SU-DHL-6 (cell line): ENCODE measurements around the gene CTNNBIP1.

Source experiments
- H2AFZ ChIP-seq: fragments of 200-600 bp; sonication (generic); 2 replicates; pipeline ENCODE4 v1.6.1; 2014; ENCODE audit warnings: low read depth, mild to moderate bottlenecking, moderate library complexity, mixed read lengths, antibody characterized with exemption, low read length; ENCODE audit not compliant: severe bottlenecking
- H3F3A ChIP-seq: fragments of 200-600 bp; shearing (Covaris generic); 2 replicates; pipeline ENCODE4 v1.6.0; 2016; ENCODE audit warnings: antibody characterized with exemption, mild to moderate bottlenecking; ENCODE audit not compliant: insufficient read depth
- H3K27ac ChIP-seq: fragments of 200-600 bp; sonication (generic); 2 replicates; pipeline ENCODE4 v1.5.1; 2016; ENCODE audit warnings: low read depth, mild to moderate bottlenecking, low read length, moderate library complexity, mixed read lengths
- H3K27me3 ChIP-seq: fragments of 200-600 bp; sonication (generic), shearing (Covaris generic); 2 replicates; pipeline ENCODE4 v1.6.0; 2014; ENCODE audit warnings: mild to moderate bottlenecking, low read length
- H3K36me3 ChIP-seq: fragments of 200-600 bp; sonication (generic); 2 replicates; pipeline ENCODE4 v1.6.1; 2014; ENCODE audit warnings: mild to moderate bottlenecking, low read length, mixed read lengths
- H3K4me2 ChIP-seq: fragments of 300-600, 200-600 bp; shearing (Covaris generic), sonication (generic); 2 replicates; pipeline ENCODE4 v1.6.0; 2014; ENCODE audit warnings: low read length, low read depth, mild to moderate bottlenecking; ENCODE audit not compliant: poor library complexity, severe bottlenecking
- H3K4me3 ChIP-seq: fragments of 200-600 bp; sonication (generic); 2 replicates; pipeline ENCODE4 v1.5.1; 2014; ENCODE audit warnings: antibody characterized with exemption, low read length, mild to moderate bottlenecking, mixed read lengths; ENCODE audit not compliant: insufficient read depth, poor library complexity, severe bottlenecking
- H3K79me2 ChIP-seq: fragments of 200-600 bp; sonication (generic); 2 replicates; pipeline ENCODE4 v1.6.1; 2014; ENCODE audit warnings: mild to moderate bottlenecking, low read length, moderate library complexity; ENCODE audit not compliant: insufficient read depth
- H3K9ac ChIP-seq: fragments of 200-600 bp; sonication (generic); 2 replicates; pipeline ENCODE4 v1.7.0; 2014; ENCODE audit warnings: mild to moderate bottlenecking, low read length
- H3K9me2 ChIP-seq: fragments of 200-600 bp; sonication (generic); replicated peaks from 2 replicates; pipeline ENCODE4 v1.6.1; 2014; ENCODE audit warnings: low read length; ENCODE audit not compliant: insufficient read depth
- H3K9me3 ChIP-seq: fragments of 200-600 bp; sonication (generic); 2 replicates; pipeline ENCODE4 v1.6.1; 2014; ENCODE audit warnings: low read length, mixed read lengths; ENCODE audit not compliant: insufficient read depth
- H4K20me1 ChIP-seq: fragments of 200-600 bp; sonication (generic); 2 replicates; pipeline ENCODE4 v1.6.1; 2014; ENCODE audit warnings: low read depth, mild to moderate bottlenecking, antibody characterized with exemption, low read length, moderate library complexity, mixed read lengths
- CTCF ChIP-seq: fragments of 200-600 bp; sonication (generic); IDR thresholded peaks from one replicate; pipeline ENCODE4 v1.5.1; 2017; ENCODE audit warnings: antibody characterized with exemption, mild to moderate bottlenecking, low read length, moderate library complexity; ENCODE audit not compliant: insufficient read depth, poor library complexity, severe bottlenecking
- EZH2phosphoT487 ChIP-seq: fragments of 200-600 bp; sonication (generic), shearing (Covaris generic); conservative IDR thresholded peaks from 2 replicates; pipeline ENCODE4 v1.6.1; 2018; ENCODE audit warnings: mild to moderate bottlenecking, antibody characterized with exemption, low read length, moderate library complexity, mixed read lengths

The CTNNBIP1 gene

GRCh38 chr1:9872430-9873165 is 37.5 kb downstream of the CTNNBIP1 start:
- H3K9ac ChIP-seq: no peak overlapping the region
- no peaks in the 10 kb centered on the region for H3F3A ChIP-seq
- no peaks in the 10 kb centered on the region for H3K36me3 ChIP-seq
- no peaks in the 10 kb centered on the region for H3K9me3 ChIP-seq
- no peak overlapping the region for H3K4me3 ChIP-seq
- H3K4me2 ChIP-seq: no peak overlapping the region
- no peak overlapping the region for H3K27ac ChIP-seq
- no peak overlapping the region for H2AFZ ChIP-seq
- no peaks in the 10 kb centered on the region for H3K79me2 ChIP-seq
- H3K9me2 ChIP-seq: no peaks in the 10 kb centered on the region
- no peaks in the 10 kb centered on the region for H4K20me1 ChIP-seq
- no peaks in the 10 kb centered on the region for H3K27me3 ChIP-seq
- no peak for TF ChIP-seq CTCF
- TF ChIP-seq EZH2phosphoT487: no peak

- Histone ChIP-seq H3K9ac (no peak overlapping the region), H3K27ac (no peak overlapping the region), H2AFZ (no peak overlapping the region), H3K27me3 (no peaks in the 10 kb centered on the region), H3F3A (0 out of 2 replicates have a peak, but pooled peaks cover under 1% of the 10 kb centered on the region), H3K4me2 (no peak overlapping the region), H3K9me3 (no peaks in the 10 kb centered on the region), H3K4me3 (no peak overlapping the region), H3K36me3 (no peaks in the 10 kb centered on the region), H3K79me2 (no peaks in the 10 kb centered on the region), H3K9me2 (no peaks in the 10 kb centered on the region), H4K20me1 (no peaks in the 10 kb centered on the region)
- no peak for TF ChIP-seq CTCF
These were observed 38.2 kb downstream of the CTNNBIP1 start for GRCh38 chr1:9871707-9872425.

- Histone ChIP-seq H3K27me3 (no peaks in the 10 kb centered on the region), H3K79me2 (no peaks in the 10 kb centered on the region), H3K9me3 (no peaks in the 10 kb centered on the region), H3K4me3 (no peak overlapping the region), H3K27ac (no peak overlapping the region), H3K9me2 (no peaks in the 10 kb centered on the region), H3F3A (peaks cover 7% of the 10 kb centered on the region), H3K36me3 (no peaks in the 10 kb centered on the region), H2AFZ (no peak overlapping the region), H3K4me2 (no peak overlapping the region), H3K9ac (no peak overlapping the region), H4K20me1 (no peaks in the 10 kb centered on the region)
- TF ChIP-seq CTCF (no peak), EZH2phosphoT487 (no peak)
These were observed 39.0 kb downstream of the CTNNBIP1 start for GRCh38 chr1:9871021-9871420.
